ENCODE results near the gene CDC42BPA. TPM values are rescaled to one million over a fixed set of nuclear protein-coding genes. Genes with fewer than 3 reads are reported as not detected.

Gene CDC42BPA
- polyA plus RNA-seq, 1 donor (not counting 4 experiments of a cell fraction or from before 2014, with no cell fraction given): 9.2 TPM

- Histone ChIP-seq H3K9me3 (ENCODE audit: control insufficient read depth, low read depth, low read length) (no peaks in the 10 kb centered on the region), H3K27ac (ENCODE audit: control insufficient read depth, insufficient read depth, low read length) (no peak overlapping the region), H3K27me3 (ENCODE audit: control insufficient read depth, extremely low read depth, insufficient read depth, low read length) (no peaks in the 10 kb centered on the region), H3K9ac (ENCODE audit: control insufficient read depth, extremely low read depth, insufficient read depth, low read length) (no peak overlapping the region), H4K20me1 (ENCODE audit: control insufficient read depth, extremely low read depth, insufficient read depth, low read length) (no peaks in the 10 kb centered on the region), H3K79me2 (ENCODE audit: control insufficient read depth, insufficient read depth, low read length) (no peaks in the 10 kb centered on the region), H3K4me1 (ENCODE audit: control insufficient read depth, extremely low read depth, insufficient read depth, low read length) (peaks cover 5% of the 10 kb centered on the region), H3K4me2 (ENCODE audit: control insufficient read depth, extremely low read depth, insufficient read depth, low read depth, low read length) (no peak overlapping the region), H3K4me3 (ENCODE audit: control insufficient read depth in 2 of 3, extremely low read depth in 1 of 3, insufficient read depth in 2 of 3, low read depth in 1 of 3, low read length in 3 of 3) (no peak overlapping the region), H3K9me1 (ENCODE audit: control insufficient read depth, extremely low read depth, insufficient read depth, low read length) (no peaks in the 10 kb centered on the region), H2AFZ (ENCODE audit: control insufficient read depth, low read length) (no peak overlapping the region), H3K36me3 (ENCODE audit: control insufficient read depth in 2 of 2, extremely low read depth in 1 of 2, insufficient read depth in 2 of 2, low read length in 2 of 2) (no peaks in the 10 kb centered on the region)
- FAIRE-seq (no peak), DNase-seq (ENCODE audit: low read depth, low spot score) (no peak)
- TF ChIP-seq, protein P1, sequence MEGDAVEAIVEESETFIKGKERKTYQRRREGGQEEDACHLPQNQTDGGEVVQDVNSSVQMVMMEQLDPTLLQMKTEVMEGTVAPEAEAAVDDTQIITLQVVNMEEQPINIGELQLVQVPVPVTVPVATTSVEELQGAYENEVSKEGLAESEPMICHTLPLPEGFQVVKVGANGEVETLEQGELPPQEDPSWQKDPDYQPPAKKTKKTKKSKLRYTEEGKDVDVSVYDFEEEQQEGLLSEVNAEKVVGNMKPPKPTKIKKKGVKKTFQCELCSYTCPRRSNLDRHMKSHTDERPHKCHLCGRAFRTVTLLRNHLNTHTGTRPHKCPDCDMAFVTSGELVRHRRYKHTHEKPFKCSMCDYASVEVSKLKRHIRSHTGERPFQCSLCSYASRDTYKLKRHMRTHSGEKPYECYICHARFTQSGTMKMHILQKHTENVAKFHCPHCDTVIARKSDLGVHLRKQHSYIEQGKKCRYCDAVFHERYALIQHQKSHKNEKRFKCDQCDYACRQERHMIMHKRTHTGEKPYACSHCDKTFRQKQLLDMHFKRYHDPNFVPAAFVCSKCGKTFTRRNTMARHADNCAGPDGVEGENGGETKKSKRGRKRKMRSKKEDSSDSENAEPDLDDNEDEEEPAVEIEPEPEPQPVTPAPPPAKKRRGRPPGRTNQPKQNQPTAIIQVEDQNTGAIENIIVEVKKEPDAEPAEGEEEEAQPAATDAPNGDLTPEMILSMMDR (optimal IDR thresholded peaks at IDR 0.05 in 1 of 3, IDR thresholded peaks at IDR 0.05 in 1 of 3, conservative IDR thresholded peaks at IDR 0.05 in 1 of 3; ENCODE audit: extremely low read depth in 1 of 3, insufficient read depth in 2 of 3, low read length in 3 of 3): no peak
- no peak for TF ChIP-seq EZH2 (IDR thresholded peaks at IDR 0.05; ENCODE audit: low read length)
- dilution Hi-C loops (cut with MboI; ENCODE audit: extremely low pct_ligation_motif_present, low sequenced_read_pairs): no loop called here
Observed at GRCh38 chr1:227191607-227192006, 126.7 kb downstream of the CDC42BPA start.

- Histone ChIP-seq H2AFZ (ENCODE audit: control insufficient read depth, low read length) (no peak overlapping the region), H3K79me2 (ENCODE audit: control insufficient read depth, insufficient read depth, low read length) (peaks cover 2% of the 10 kb centered on the region)
Observed at GRCh38 chr1:227190321-227190720, 128.0 kb downstream of the CDC42BPA start.

More at GRCh38 chr1:227190321-227190720, 128.0 kb downstream of the CDC42BPA start:
- H3K36me3 ChIP-seq (ENCODE audit: control insufficient read depth in 2 of 2, extremely low read depth in 1 of 2, insufficient read depth in 2 of 2, low read length in 2 of 2): no peaks in the 10 kb centered on the region
- no peaks in the 10 kb centered on the region for H3K27me3 ChIP-seq (ENCODE audit: control insufficient read depth, extremely low read depth, insufficient read depth, low read length)
- H3K4me2 ChIP-seq (ENCODE audit: control insufficient read depth, extremely low read depth, insufficient read depth, low read depth, low read length): no peak overlapping the region
- H3K9me1 ChIP-seq (ENCODE audit: control insufficient read depth, extremely low read depth, insufficient read depth, low read length): no peaks in the 10 kb centered on the region
- FAIRE-seq: no peak
- H3K4me1 ChIP-seq (ENCODE audit: control insufficient read depth, extremely low read depth, insufficient read depth, low read length): peaks cover 5% of the 10 kb centered on the region
- no peaks in the 10 kb centered on the region for H4K20me1 ChIP-seq (ENCODE audit: control insufficient read depth, extremely low read depth, insufficient read depth, low read length)
- no peak overlapping the region for H3K9ac ChIP-seq (ENCODE audit: control insufficient read depth, extremely low read depth, insufficient read depth, low read length)
- H3K9me3 ChIP-seq (ENCODE audit: control insufficient read depth, low read depth, low read length): no peaks in the 10 kb centered on the region
- no peak for DNase-seq (ENCODE audit: low read depth, low spot score)
- H3K4me3 ChIP-seq (ENCODE audit: control insufficient read depth in 2 of 3, extremely low read depth in 1 of 3, insufficient read depth in 2 of 3, low read depth in 1 of 3, low read length in 3 of 3): no peak overlapping the region
- H3K27ac ChIP-seq (ENCODE audit: control insufficient read depth, insufficient read depth, low read length): no peak overlapping the region
- TF ChIP-seq EZH2 (IDR thresholded peaks at IDR 0.05; ENCODE audit: low read length): no peak
- TF ChIP-seq, protein P1 (optimal IDR thresholded peaks at IDR 0.05 in 1 of 3, IDR thresholded peaks at IDR 0.05 in 1 of 3, conservative IDR thresholded peaks at IDR 0.05 in 1 of 3; ENCODE audit: extremely low read depth in 1 of 3, insufficient read depth in 2 of 3, low read length in 3 of 3): no peak
- dilution Hi-C loops (cut with MboI; ENCODE audit: extremely low pct_ligation_motif_present, low sequenced_read_pairs): no loop called here
